Glomerular endothelial cell (primary cell): ENCODE data around the gene MFSD6. TPM values are rescaled to one million over a fixed set of nuclear protein-coding genes. Genes with fewer than 3 reads are reported as not detected.
"Not testable (repeated sequence)": the region's sequence is repeated elsewhere in the genome, so short reads cannot be mapped to it uniquely, and the experiment has no call there.

Experiments
- DNase-seq: peaks from one replicate; pipeline ENCODE4 v3.0.0-alpha.2; 2011; ENCODE audit warnings: low read depth, low spot score; ENCODE audit errors: extremely low read depth
- total RNA-seq: library from RNA; depleted of rRNA; stranded (reverse); fragments of >200 nt; gene quantifications from 2 replicates; pipeline ENCODE4 v1.2.3, GENCODE V29; 2015

The MFSD6 gene
- total RNA-seq, 1 donor from 2014 or later = 12.4 TPM

- DNase-seq = not testable (repeated sequence)
These were observed 86.6 kb downstream of the MFSD6 start for GRCh38 chr2:190494600-190495227.

DNA sequence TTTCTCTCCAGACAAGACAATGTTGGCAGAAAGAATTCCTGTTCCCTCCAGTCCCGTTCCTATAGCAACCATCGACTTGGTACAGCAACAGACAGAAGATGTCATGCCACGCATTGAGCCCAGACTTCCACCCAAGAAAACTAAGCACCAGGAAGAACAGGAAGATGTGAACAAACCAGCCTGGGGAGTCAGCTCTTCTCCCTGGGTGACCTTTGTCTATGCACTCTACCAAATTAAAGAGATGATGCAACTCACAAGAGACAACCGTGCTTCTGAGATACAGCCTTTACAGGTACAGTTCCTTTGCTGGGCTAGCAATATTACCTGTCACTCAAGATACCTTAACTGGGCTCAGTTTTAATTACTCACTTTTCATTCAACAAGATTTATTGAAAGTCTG lies 89.3 kb downstream of the MFSD6 start:
- no peak for DNase-seq

DNA sequence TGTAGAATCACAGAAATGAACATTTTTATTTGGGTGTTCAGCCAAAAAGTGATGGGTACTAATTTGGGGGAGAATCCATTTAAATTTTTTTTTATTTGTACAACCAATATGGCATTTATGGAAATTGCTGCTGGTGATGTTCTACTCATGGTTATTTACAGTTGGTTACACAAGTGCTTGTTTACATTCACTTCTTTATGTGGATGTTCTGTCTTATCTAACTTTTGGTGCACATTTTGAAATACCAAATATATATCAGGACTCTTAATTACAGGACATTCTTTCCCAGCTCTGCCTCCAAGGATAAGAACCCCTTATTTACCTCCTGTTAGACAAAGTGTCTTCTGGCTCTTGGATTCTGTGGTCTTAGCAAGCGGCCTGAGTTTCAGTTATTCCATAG lies 91.1 kb downstream of the MFSD6 start:
- no peak for DNase-seq

DNA sequence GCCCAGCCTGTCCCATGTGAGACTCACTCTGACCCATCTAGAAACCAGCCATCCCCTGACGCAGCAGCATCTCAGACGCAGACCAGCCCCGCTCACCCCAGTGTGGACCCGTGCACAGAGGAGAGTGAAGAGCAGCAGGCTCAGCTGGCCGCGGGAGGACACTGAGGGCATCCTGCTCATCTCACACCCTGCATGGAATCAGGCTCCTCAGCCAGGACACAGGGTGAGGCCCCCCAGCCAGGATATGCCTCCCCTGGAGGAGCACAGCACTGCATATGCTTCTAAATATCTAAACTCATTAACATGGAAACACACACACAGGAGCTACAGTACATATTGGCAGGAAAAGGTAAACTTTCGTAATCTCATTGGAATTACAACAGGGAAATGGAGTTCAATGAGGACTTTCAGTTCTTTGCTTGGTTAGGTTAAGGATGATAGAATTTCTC lies 91.9 kb downstream of the MFSD6 start:
- no peak for DNase-seq

- no peak for DNase-seq
These were observed 93.1 kb downstream of the MFSD6 start for GRCh38 chr2:190501231-190501630.

GRCh38 chr2:190501702-190502407 lies 93.7 kb downstream of the MFSD6 start:
- DNase-seq = no peak

GRCh38 chr2:190503088-190503487 lies 94.9 kb downstream of the MFSD6 start:
- no peak for DNase-seq

DNA sequence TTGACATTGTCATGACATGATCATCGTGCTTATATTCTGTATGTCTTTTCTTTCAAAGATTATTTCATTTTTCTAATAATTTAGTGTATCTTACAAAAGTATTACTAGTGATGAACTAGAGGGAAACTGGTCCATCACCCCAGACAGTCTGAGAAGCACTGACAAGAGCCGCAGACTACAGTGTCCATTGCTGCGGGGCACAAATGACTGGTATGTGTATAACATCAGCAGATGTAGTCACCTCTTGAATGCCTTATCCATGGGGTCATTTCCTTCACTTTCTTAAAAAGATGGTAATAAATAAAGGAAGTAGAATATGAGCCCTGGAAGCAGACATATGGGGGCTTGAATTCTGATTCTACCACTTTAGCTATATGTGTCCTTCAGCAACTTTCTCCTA lies 96.8 kb downstream of the MFSD6 start:
- no peak for DNase-seq

GRCh38 chr2:190505696-190506095 lies 97.5 kb downstream of the MFSD6 start:
- DNase-seq = no peak

GRCh38 chr2:190506666-190507065 lies 98.5 kb downstream of the MFSD6 start:
- DNase-seq = no peak

- DNase-seq = no peak
These were observed 99.0 kb downstream of the MFSD6 start for GRCh38 chr2:190507135-190507534.

DNA sequence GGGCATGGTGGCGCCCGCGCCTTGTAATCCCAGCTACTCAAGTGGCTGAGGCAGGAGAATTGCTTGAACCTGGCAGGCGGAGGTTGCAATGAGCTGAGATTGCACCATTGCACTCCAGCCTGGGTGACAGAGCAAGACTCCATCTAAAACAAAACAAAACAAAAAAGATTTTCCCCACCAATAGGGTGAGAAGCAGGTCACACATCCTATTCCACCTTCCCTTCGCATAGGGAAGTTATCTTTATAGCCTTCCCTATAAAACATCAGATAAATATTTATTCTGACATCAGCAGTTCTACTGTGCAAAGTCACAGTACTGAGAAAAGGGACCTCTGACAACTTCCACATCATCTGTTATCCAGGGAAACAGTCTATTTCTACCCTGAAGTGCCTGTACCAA lies 101.7 kb downstream of the MFSD6 start:
- DNase-seq = not testable (repeated sequence)

DNA sequence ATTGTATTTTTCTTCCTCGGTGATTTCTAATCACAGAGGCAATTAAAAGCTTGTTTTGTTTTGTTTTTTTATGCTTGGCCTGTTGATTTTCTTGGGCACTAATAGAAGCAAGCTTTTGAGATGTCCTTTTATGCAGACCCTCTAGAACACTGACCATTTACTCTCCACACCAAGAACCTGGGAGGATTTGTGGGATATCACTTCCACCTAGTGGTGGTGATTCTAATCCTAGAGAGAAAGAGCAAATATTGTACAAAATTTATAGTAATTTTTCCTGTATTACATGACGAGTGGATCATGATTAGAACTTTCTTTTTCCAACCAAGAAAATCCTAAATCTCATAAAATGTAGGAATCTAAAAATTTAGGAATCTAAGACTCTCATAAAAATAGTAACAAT lies 102.9 kb downstream of the MFSD6 start:
- no peak for DNase-seq

DNA sequence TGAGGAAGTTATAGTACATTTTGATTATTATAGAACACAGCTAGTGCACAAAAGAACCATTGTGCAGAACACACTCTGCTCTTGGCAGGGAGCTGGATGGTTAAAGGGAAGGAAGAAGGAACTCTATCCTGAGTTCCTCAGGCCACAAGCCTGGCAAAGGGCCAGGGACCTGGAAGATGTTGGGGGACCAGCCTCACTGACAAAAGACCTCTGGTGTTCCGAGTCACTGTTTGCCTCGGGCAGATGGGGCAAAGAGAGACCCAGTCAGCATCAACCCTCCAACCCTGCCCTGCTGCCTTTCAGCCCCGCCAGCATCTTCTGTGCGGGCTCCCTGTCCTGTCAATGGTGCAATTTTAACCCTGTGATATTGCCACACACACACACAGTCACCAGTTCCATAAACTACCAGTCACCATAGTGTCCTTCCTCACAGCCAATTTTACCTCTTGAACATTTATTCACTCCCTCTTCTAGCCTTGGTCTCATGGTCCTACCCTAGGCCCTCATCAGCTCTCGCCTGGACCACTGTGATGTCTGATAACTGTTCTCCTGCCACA lies 104.5 kb downstream of the MFSD6 start:
- DNase-seq = no peak

DNA sequence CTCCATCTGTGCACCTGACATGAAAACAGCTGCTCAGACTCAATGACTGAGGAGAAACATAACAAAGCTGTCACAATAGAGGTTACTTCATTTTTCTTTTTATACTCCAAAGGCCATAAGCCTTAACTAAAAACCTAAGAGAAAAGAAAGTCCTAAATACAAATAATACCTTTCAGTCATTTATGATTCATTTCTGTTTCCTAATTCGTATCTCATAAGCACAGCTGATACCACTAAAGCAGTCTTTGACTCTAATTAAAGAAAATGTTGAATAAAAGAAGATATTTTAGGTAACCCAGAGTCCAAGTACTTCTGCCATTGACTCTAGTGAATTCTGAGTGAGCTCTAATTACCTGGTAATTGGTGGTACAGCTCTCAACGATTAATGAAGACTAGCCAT lies 105.7 kb downstream of the MFSD6 start:
- no peak for DNase-seq

DNA sequence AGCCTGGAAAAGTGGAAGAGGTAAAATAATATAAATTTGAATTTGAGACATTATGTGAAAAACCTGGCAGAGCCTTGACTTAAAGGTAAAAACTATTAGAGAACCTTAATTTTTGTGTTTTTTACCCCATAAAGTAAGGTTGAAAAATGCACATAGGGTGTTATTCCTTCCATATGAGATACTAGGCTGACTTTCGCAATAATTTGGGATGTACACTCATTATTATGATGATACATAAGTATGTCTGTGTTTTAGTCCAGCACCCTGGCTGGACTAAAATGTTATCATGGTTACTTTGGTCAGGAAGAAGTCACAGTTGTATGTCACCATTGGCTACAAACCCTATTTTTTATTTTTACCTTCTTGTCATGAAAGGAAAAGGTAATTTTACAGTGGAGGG lies 106.5 kb downstream of the MFSD6 start:
- no peak for DNase-seq

DNA sequence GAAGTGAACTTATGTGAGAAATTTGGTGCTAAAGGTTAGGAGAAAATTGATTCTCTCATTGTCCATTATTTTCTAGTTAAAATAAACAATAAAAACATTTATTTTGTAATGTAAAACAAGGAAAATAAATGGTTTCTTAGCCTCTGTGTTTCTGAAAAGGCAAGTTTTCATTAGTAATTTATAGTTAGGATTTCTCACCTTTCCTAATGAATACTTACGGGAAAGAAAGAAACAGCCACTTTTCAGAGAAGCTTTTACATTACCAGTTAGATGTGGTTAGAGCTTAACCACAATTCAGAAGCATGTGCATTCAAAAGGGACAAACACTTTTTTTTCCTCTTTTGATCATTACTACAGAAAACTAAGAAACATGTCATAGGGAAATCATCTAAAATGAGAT lies 107.5 kb downstream of the MFSD6 start:
- DNase-seq = no peak

- DNase-seq = no peak
These were observed 109.3 kb downstream of the MFSD6 start for GRCh38 chr2:190517468-190517867.

DNA sequence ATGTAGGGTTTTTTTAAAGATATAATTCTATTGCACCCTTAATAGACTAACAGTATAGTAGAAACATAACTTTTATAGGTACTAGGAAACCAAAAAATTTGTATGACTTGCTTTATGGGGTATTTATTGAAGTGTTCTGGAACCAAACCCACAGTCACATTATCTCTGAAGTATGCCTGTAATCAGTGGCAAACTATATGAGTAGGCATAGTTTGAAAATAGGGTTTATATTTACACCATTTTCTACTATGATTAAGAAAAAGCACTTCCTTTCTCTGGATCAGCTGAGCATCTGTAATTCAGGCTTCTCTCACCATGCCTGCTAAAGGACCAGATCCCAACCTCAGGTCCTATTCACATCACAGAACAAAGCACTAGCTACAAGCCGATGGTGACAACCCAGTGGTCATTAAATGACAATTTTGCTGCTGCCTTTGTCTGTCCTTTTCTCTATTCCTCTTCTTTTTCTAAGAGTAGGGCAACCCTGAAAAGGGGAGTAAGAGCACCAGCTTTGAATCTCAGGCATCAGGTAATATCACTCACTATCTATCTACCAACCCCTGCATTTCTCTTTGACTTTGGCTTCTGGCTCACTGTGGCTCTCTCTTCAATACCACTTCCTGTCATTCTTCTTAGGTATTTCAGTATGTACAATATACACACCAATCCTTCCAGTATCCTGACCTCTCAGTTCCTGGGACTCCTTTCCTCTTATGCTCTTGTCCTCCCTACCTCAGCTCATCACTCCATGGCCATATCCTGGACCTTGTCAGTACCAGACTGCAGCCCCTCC lies 112.0 kb downstream of the MFSD6 start:
- DNase-seq = no peak

DNA sequence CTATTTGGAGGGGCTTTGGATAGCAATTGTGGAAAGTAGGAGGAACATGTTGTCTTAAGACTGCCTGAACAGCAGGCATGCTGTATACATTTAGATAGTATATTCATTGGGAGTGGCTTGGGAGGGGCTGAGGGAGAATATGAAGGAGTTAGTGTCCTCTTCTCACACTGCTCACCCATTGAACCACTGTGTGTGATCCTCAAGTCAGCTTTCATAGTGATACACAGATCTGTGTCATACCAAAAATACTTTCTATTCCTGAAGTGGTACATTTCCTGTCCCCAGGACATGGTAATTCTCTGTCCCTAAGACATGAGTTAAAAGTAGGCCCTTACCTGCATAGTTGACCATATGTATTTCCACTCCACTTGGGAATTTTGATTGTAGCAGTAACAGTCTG lies 116.8 kb downstream of the MFSD6 start:
- no peak for DNase-seq

- no peak for DNase-seq
These were observed 118.1 kb downstream of the MFSD6 start for GRCh38 chr2:190526105-190526750.
